PC-3 (cell line): ENCODE data around the gene KANK2. TPM values are rescaled to one million over a fixed set of nuclear protein-coding genes. Genes with fewer than 3 reads are reported as not detected.

ENCODE experiments used
- ATAC-seq: fragments of 200-7000 bp; cut with Tn5 transposase; 2 replicates; pipeline ENCODE4 v1.9.1; 2020; ENCODE audit warnings: mild to moderate bottlenecking, moderate library complexity
- BruUV-seq: library from RNA; stranded (reverse); fragments of 400-500 nt; replicated peaks from 2 replicates; lab custom pipeline; 2021; lab: Mats Ljungman, UMichigan
- CTCF ChIA-PET: fragments of 300-600 bp; sonication (Branson Sonifier 250); formaldehyde crosslinking; loops from one replicate; lab custom pipeline; 2022; ENCODE audit warnings: antibody characterized with exemption; lab: Charles Lee
- POLR2A ChIA-PET: fragments of 300-600 bp; sonication (Branson Sonifier 250); formaldehyde crosslinking; loops from one replicate; lab custom pipeline; 2022; ENCODE audit warnings: antibody characterized with exemption; ENCODE audit not compliant: unreplicated experiment; lab: Charles Lee
- DNase-seq: peaks from one replicate; pipeline ENCODE4 v3.0.0-alpha.2; 2015
- H2AFZ ChIP-seq: fragments of 300-600 bp; sonication (generic); 2 replicates; pipeline ENCODE4 v1.6.0; 2016; ENCODE audit warnings: antibody characterized with exemption, low read length
- H3F3A ChIP-seq: fragments of 300-600 bp; sonication (generic); one replicate; pipeline ENCODE4 v1.6.0; 2017; ENCODE audit warnings: antibody characterized with exemption, low read length, control low read depth, mild to moderate bottlenecking; ENCODE audit not compliant: unreplicated experiment
- H3K27ac ChIP-seq: fragments of 300-600 bp; sonication (generic); 2 replicates; pipeline ENCODE4 v1.5.1; 2016; ENCODE audit warnings: mild to moderate bottlenecking, low read length
- H3K27me3 ChIP-seq: fragments of 300-600 bp; sonication (generic); 2 replicates; pipeline ENCODE4 v1.6.1; 2016; ENCODE audit warnings: low read length, mixed read lengths
- H3K36me3 ChIP-seq: fragments of 300-600 bp; sonication (generic); 2 replicates; pipeline ENCODE4 v1.6.1; 2016; ENCODE audit warnings: low read depth, mixed run types, low read length, mixed read lengths
- H3K4me1 ChIP-seq: fragments of 300-600 bp; sonication (generic); 2 replicates; pipeline ENCODE4 v1.5.1; 2016; ENCODE audit warnings: low read length; ENCODE audit not compliant: insufficient read depth
- H3K4me2 ChIP-seq: fragments of 300-600 bp; sonication (generic); 2 replicates; pipeline ENCODE4 v1.6.0; 2016; ENCODE audit warnings: low read length
- H3K4me3 ChIP-seq: fragments of 300-600 bp; sonication (generic); 2 replicates; pipeline ENCODE4 v1.5.1; 2016; ENCODE audit warnings: mild to moderate bottlenecking, low read length, mixed read lengths
- H3K79me2 ChIP-seq: fragments of 300-600 bp; sonication (generic); 2 replicates; pipeline ENCODE4 v1.6.1; 2017; ENCODE audit warnings: low read length, mixed read lengths
- H3K9ac ChIP-seq: fragments of 300-600 bp; sonication (generic); 2 replicates; pipeline ENCODE4 v1.6.0; 2016; ENCODE audit warnings: mild to moderate bottlenecking, low read length
- H3K9me2 ChIP-seq: fragments of 300-600 bp; sonication (generic); replicated peaks from 2 replicates; pipeline ENCODE4 v1.6.1; 2016; ENCODE audit warnings: mixed run types, low read length, mixed read lengths
- H3K9me3 ChIP-seq: fragments of 300-600 bp; sonication (generic); 2 replicates; pipeline ENCODE4 v1.6.1; 2016; ENCODE audit warnings: low read length, mixed read lengths
- H4K20me1 ChIP-seq: fragments of 300-600 bp; sonication (generic); 2 replicates; pipeline ENCODE4 v1.6.1; 2016; ENCODE audit warnings: low read length, mixed read lengths
- EZH2 ChIP-seq: fragments of 300-600 bp; sonication (generic); IDR thresholded peaks from one replicate; pipeline ENCODE4 v1.6.1; 2017; ENCODE audit warnings: antibody characterized with exemption, mild to moderate bottlenecking, low read length; ENCODE audit not compliant: unreplicated experiment
- EZH2phosphoT487 ChIP-seq: fragments of 300-600 bp; sonication (generic); IDR thresholded peaks from 2 replicates; pipeline ENCODE4 v1.6.1; 2018; ENCODE audit warnings: mild to moderate bottlenecking, antibody characterized with exemption, low read length, borderline replicate concordance
- intact Hi-C: fragments of 100-400 bp; cut with micrococcal nuclease; formaldehyde crosslinking; loops from 2 replicates; pipeline ENCODE4 v1.9.0; 2023
- total RNA-seq: library from RNA; depleted of rRNA; stranded (reverse); fragments of >200 nt; gene quantifications from 2 replicates; pipeline ENCODE4 v1.2.3, GENCODE V29; 2014
- TF ChIP-seq, protein P1 (sequence below): fragments of 300-600 bp; sonication (generic); conservative IDR thresholded peaks from 2 replicates; pipeline ENCODE4 v1.5.1; 2017; ENCODE audit warnings: antibody characterized with exemption, low read depth, mild to moderate bottlenecking, low read length

Gene KANK2
- total RNA-seq, 1 experiment from 2014 or later, result 98.4 TPM

DNA sequence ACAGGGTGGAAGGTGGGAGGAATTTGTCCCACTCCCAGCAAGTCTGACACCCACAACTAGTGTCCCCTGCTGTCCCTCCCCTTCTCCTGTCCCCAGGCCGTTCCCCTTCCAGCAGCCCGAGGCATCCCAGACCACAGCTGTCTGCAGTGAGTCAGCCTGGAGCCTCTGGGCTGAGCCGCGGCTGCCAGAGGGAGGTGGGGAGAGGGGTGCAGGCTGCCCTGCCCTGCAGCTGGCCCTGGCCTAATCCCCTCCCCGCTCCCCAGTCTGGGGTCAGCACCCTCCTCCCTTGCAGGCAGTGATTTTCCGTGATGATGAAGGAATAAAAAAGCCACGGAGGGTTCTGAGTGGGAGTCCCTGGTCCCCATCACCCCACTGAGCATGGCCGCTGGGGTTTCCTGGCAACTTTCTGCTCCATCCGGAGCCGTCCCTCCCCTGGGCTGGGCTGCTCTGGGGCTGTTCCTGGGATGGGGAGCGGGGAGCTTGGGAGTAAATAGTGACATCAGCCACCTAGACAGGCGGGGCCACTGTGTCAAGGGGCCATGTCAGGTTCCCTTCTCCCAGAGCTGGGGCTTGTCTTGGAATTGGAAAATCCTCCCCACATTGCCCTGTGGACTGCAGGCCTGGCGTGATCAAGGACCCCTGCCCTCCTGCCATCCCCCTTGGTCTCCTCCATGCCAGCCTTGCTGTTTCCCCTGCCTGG, 58.6 kb downstream of the KANK2 start:
- no TSS peak for BruUV-seq
- TF ChIP-seq EZH2, result no peak
- Histone ChIP-seq H3K9me2 (no peaks in the 10 kb centered on the region), H2AFZ (no peak overlapping the region), H3K9me3 (no peaks in the 10 kb centered on the region), H4K20me1 (no peaks in the 10 kb centered on the region), H3K27me3 (no peaks in the 10 kb centered on the region), H3K36me3 (no peaks in the 10 kb centered on the region), H3K9ac (peak overlapping the region; percentile 63), H3K27ac (peak overlapping the region; percentile 90), H3K4me3 (peak overlapping the region; percentile 33; the same call in 1 of the 2 replicates), H3F3A (peaks cover 11% of the 10 kb centered on the region), H3K79me2 (no peaks in the 10 kb centered on the region), H3K4me2 (peak overlapping the region; percentile 75), H3K4me1 (peaks cover 53% of the 10 kb centered on the region)
- ChIA-PET CTCF (interaction anchor here (0.6 to 1.9 kb wide), 6 partner anchors 14 to 89 kb away, joined by 3 to 22 read pairs (median 6); partner anchors contain the start of gene KANK2), POLR2A (interaction anchor here (0.5 kb wide), 2 partner anchors 21 to 212 kb away, joined by 5 to 24 read pairs; no protein-coding TSS in a partner anchor)
- DNase-seq (peak; percentile 89), ATAC-seq (peak; percentile 57)
- intact Hi-C loops, result loop anchor here (1.0 kb wide), 4 partner anchors 17 to 65 kb away; partner anchors contain the start of genes KANK2 and SPC24

DNA sequence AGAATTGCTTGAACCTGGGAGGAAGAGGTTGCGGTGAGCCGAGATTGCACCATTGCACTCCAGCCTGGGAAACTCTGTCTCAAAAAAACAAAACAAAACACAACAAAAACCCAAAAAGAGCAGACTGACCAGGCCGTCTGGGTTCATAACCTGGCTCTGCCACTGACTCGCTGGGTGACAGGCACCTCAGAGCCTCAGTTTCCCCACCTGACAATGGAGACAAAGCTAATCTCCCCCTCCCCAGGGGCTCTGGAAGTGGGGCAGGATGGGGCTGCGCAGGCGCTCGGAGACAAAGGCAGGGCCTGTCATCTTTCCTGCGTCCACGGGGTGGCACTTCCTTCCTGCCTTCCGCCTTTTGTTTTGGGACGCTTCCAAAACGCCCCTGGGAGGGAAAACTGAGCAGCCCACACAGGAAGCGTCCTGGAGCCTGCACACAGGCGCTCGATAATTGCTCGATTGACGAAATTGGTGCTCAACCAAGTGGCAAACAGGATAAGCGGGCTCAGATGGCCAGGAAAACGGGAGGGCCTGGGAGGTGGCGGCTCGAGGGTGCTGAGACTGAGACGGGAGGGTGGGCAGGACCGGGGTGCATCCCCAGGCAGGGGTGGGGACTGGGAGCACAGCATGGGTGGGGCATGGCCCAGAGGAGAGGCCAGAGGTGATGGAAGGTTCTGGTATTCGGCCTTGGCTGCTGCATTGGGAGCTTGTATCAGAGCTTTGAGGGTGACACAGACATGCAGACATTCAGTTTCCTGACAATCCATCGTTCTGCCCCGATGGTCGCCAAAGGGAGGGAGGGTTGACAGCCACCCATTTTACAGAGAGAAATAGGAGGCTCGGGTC, 59.6 kb downstream of the KANK2 start:
- Histone ChIP-seq H3K4me3 (peak overlapping the region; percentile 47), H2AFZ (peak overlapping the region; percentile 55), H3K79me2 (no peaks in the 10 kb centered on the region), H3K27me3 (no peaks in the 10 kb centered on the region), H4K20me1 (no peaks in the 10 kb centered on the region), H3K9me2 (no peaks in the 10 kb centered on the region), H3K9me3 (no peaks in the 10 kb centered on the region), H3K4me1 (peaks cover 43% of the 10 kb centered on the region), H3K4me2 (peak overlapping the region; percentile 75), H3K9ac (peak overlapping the region; percentile 35), H3K36me3 (peaks cover 5% of the 10 kb centered on the region), H3K27ac (peak overlapping the region; percentile 90), H3F3A (peaks cover 11% of the 10 kb centered on the region)
- DNase-seq, result peak; percentile 99
- POLR2A ChIA-PET, result interaction anchor here (0.5 kb wide), 1 partner anchor 22 kb away, joined by 5 read pairs; no protein-coding TSS in a partner anchor
- CTCF ChIA-PET, result interaction anchor here (0.6 to 1.9 kb wide), 5 partner anchors 12 to 90 kb away, joined by 3 to 22 read pairs (median 6); no protein-coding TSS in a partner anchor
- TF ChIP-seq EZH2, result no peak
- TF ChIP-seq, protein P1, sequence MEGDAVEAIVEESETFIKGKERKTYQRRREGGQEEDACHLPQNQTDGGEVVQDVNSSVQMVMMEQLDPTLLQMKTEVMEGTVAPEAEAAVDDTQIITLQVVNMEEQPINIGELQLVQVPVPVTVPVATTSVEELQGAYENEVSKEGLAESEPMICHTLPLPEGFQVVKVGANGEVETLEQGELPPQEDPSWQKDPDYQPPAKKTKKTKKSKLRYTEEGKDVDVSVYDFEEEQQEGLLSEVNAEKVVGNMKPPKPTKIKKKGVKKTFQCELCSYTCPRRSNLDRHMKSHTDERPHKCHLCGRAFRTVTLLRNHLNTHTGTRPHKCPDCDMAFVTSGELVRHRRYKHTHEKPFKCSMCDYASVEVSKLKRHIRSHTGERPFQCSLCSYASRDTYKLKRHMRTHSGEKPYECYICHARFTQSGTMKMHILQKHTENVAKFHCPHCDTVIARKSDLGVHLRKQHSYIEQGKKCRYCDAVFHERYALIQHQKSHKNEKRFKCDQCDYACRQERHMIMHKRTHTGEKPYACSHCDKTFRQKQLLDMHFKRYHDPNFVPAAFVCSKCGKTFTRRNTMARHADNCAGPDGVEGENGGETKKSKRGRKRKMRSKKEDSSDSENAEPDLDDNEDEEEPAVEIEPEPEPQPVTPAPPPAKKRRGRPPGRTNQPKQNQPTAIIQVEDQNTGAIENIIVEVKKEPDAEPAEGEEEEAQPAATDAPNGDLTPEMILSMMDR, result peak; percentile 96
- no peak for TF ChIP-seq EZH2phosphoT487
- ATAC-seq, result peak; percentile 32
- no TSS peak for BruUV-seq
- intact Hi-C loops, result loop anchor here (1.0 kb wide), 3 partner anchors 31 to 66 kb away; partner anchors contain the start of gene KANK2

DNA sequence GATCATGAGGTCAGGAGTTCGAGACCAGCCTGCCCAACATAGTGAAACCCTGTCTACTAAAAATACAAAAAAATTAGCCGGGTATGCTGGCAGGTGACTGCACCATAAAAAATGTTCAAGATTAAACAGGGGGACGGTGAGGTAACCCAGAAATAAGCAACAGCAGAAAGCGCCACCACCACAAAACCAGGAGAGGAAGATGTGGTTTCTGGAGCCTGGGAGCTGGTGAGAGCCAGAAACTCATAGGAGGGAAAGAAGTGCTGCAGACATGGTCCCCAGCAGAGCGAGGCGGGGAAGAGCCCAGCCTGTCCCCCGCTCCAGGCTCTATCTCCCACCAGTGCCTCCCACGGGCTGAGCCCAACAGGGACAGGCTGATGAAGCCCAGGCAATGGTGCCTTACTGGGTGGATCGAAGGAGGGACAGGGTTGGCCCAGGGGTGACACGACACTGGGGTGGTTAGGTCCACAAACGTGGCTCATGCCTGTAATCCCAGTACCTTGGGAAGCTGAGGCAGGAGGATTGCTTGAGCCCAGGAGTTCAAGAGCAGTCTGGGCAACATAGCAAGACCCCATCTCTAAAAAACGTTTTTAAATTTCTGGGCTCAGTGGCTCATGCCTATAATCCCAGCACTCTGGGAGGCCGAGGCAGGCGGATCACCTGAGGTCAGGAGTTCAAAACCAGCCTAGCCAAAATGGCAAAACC, 60.8 kb downstream of the KANK2 start:
- TF ChIP-seq EZH2phosphoT487 (no peak), EZH2 (no peak)
- TF ChIP-seq, protein P1, result no peak
- BruUV-seq, result no TSS peak
- H3K4me3 ChIP-seq, result peak overlapping the region; percentile 47; the same call in 1 of the 2 replicates
- peaks cover 12% of the 10 kb centered on the region for H3F3A ChIP-seq
- no peaks in the 10 kb centered on the region for H3K27me3 ChIP-seq
- no peaks in the 10 kb centered on the region for H3K9me2 ChIP-seq
- H3K4me2 ChIP-seq, result peak overlapping the region; percentile 75
- H3K4me1 ChIP-seq, result peaks cover 33% of the 10 kb centered on the region
- H3K27ac ChIP-seq, result no peak overlapping the region; the same call in 1 of the 2 replicates
- no peak overlapping the region for H3K9ac ChIP-seq
- ChIA-PET CTCF (interaction anchor here (0.8 kb wide), 1 partner anchor 10 kb away, joined by 4 read pairs; no protein-coding TSS in a partner anchor), POLR2A (no interaction called here)
- no peak for ATAC-seq
- no peak overlapping the region for H2AFZ ChIP-seq
- peaks cover 15% of the 10 kb centered on the region for H3K36me3 ChIP-seq
- peaks cover 5% of the 10 kb centered on the region for H4K20me1 ChIP-seq
- no peaks in the 10 kb centered on the region for H3K9me3 ChIP-seq
- no peaks in the 10 kb centered on the region for H3K79me2 ChIP-seq
- intact Hi-C loops, result no loop called here
- DNase-seq, result no peak
